Activated effector memory CD4-positive, alpha-beta T cell treated with Interleukin-2 at 50 U/mL for 16 hours (primary cell): ENCODE measurements around the gene LRRC75A.
"Not testable (repeated sequence)": the region's sequence is repeated elsewhere in the genome, so short reads cannot be mapped to it uniquely, and the experiment has no call there.

Experiments
- DNase-seq: peaks from one replicate; pipeline ENCODE4 v3.0.0-alpha.2; 2020

The LRRC75A gene

GRCh38 chr17:16395887-16396286 is 96.1 kb downstream of the LRRC75A start:
- DNase-seq, result not testable (repeated sequence)

GRCh38 chr17:16392491-16392890 is 99.5 kb downstream of the LRRC75A start:
- DNase-seq, result not testable (repeated sequence)
